HG02981 (cell line): ENCODE results near the gene UHMK1.
"Not testable (repeated sequence)": the region's sequence is repeated elsewhere in the genome, so short reads cannot be mapped to it uniquely, and the experiment has no call there.

ENCODE experiments used
- ATAC-seq: cut with Tn5 transposase; IDR thresholded peaks from one replicate; pipeline ENCODE4 v1.9.1; 2021; ENCODE audit warnings: mild to moderate bottlenecking, moderate library complexity; ENCODE audit not compliant: unreplicated experiment

Gene UHMK1

DNA sequence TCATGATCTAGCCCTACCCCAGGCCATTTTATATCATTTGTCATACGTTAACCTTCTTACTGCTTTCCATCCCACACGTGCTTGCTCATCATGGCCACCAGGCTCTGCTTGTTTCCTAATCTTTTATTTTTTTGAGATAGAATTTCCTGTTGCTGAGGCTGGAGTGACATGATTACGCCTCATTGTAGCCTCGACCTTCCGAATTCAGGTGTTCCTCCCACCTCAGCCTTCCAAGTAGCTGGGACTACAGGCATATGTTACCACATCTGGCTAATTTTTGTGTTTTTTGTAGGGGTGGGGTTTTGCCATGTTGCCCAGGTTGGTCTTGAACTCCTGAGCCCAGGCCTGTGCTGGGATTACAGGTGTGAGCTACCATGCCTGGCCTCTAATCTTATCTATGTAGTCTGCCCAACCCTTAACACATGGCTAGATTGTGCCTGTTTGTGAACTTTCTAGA lies 67.2 kb downstream of the UHMK1 start:
- no peak for ATAC-seq

DNA sequence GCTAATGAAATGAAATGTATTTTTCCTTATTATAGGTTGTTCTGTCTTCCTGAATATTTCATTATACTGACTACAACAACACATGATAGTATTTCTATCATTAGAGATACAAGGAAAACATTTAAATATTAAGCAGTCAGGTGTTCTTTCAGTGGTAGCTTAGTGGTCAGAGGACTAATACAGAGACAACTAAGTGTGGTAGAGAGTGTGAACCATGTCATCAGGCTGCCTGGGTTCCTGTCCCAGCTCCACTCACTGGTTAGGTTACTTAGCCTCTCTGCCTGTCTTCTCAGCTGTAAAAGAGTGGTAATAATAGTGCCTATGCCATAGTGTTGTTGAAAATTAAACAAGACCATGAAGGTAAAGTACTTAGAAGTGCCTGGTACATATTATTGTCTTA lies 67.8 kb downstream of the UHMK1 start:
- ATAC-seq, result no peak

- ATAC-seq, result no peak
Measured at GRCh38 chr1:162566870-162567269, 69.3 kb downstream of the UHMK1 start.

DNA sequence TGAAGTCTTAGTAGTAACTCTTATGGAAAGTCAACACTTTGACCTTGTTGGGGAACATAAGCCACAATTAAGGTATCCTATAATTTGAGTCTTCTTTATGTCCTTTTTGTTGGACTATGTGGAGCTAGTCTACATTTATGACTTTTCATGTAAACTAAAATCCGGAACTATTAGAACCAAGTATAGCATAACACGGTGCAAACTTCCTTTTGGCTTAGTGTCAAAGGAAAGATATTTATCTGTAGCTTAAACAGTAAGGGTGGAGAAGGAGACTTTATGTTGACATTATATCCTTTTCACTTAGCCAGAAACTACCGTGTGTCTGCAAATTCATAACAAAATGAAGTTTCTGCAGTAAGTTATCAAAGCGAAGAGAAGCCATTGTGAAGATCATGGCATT lies 71.2 kb downstream of the UHMK1 start:
- no peak for ATAC-seq

DNA sequence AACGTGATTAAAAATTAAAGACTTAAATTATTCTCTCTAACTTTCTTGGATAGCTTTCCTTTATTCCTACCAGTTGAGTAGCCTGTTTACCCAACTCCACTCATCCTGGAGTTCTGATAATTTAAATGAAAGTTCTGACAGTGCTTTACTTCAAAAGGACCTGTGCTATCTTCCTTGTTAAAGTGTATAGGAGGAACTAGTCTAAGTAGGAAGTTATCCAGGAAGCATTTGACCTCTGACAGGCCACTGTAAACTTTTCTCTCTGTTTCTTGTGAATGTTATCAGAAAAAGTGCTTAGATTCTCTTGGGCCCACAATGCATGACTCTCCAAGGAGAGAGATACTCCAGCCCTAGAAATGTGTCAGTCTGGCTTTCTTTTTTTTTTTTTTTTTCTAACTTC lies 73.1 kb downstream of the UHMK1 start:
- ATAC-seq, result no peak

DNA sequence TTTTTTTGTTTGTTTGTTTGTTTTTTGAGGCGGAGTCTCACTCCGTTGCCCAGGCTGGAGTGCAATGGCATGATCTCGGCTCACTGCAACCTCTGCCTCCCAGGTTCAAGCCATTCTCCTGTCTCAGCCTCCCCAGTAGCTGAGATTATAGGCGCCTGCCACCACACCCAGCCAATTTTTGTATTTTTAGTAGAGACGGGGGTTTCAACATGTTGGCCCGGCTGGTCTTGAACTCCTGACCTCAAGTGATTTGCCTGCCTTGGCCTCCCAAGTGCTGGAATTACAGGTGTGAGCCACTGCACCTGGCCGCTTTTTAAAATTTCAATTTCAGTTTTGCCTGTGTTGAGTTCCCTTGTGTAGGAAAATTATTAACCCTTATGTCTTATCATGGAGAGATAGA lies 73.5 kb downstream of the UHMK1 start:
- not testable (repeated sequence) for ATAC-seq

DNA sequence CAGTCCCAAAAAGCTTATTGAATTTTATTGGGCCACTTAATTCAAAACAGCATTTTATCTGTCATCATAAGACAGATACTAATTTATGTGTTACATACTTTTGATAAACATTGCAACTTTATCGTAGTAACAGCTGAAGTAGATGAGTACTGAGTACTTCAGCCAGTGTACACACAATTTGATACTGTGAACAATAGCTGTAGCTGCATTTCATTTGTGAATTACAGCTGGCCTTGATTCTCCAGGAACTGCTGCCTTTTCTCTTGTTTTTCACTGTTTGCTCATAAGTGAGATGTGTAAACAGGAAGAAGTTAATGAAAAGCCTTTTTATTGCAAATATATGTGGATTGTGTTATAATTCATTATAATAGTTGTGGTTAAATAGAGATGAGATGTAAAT lies 74.1 kb downstream of the UHMK1 start:
- ATAC-seq, result no peak

- no peak for ATAC-seq
Measured at GRCh38 chr1:162573136-162573535, 75.5 kb downstream of the UHMK1 start.

GRCh38 chr1:162578071-162578700 lies 80.6 kb downstream of the UHMK1 start:
- no peak for ATAC-seq

- no peak for ATAC-seq
Measured at GRCh38 chr1:162578936-162579335, 81.3 kb downstream of the UHMK1 start.
